Activated CD4-positive, alpha-beta T cell treated with anti-CD3 and anti-CD28 coated beads, Interleukin-10, Interleukin-2, amounts not matched to agents 100 ng/mL and 50 ng/mL, durations not matched to agents 16 hours and 8 hours (primary cell): Measurements from ENCODE around the gene ROBO1.

ENCODE experiments used
- DNase-seq: peaks from one replicate; pipeline ENCODE4 v3.0.0-alpha.2; 2020

ROBO1 gene

GRCh38 chr3:79436387-79436786, 331.4 kb downstream of the ROBO1 start:
- no peak for DNase-seq

- DNase-seq: no peak
Measured at GRCh38 chr3:79427081-79427480, 340.7 kb downstream of the ROBO1 start.

- no peak for DNase-seq
Measured at GRCh38 chr3:79424811-79425210, 343.0 kb downstream of the ROBO1 start.

GRCh38 chr3:79423417-79423816, 344.4 kb downstream of the ROBO1 start:
- DNase-seq: no peak

- DNase-seq: no peak
Measured at GRCh38 chr3:79421273-79421672, 346.5 kb downstream of the ROBO1 start.

GRCh38 chr3:79418855-79419621, 348.8 kb downstream of the ROBO1 start:
- no peak for DNase-seq

GRCh38 chr3:79415356-79415755, 352.4 kb downstream of the ROBO1 start:
- DNase-seq: no peak

- DNase-seq: no peak
Measured at GRCh38 chr3:79414806-79415205, 353.0 kb downstream of the ROBO1 start.

- DNase-seq: no peak
Measured at GRCh38 chr3:79414035-79414434, 353.8 kb downstream of the ROBO1 start.

- DNase-seq: no peak
Measured at GRCh38 chr3:79412537-79412936, 355.3 kb downstream of the ROBO1 start.

- DNase-seq: no peak
Measured at GRCh38 chr3:79410617-79411016, 357.2 kb downstream of the ROBO1 start.

GRCh38 chr3:79410136-79410535, 357.7 kb downstream of the ROBO1 start:
- DNase-seq: no peak

- no peak for DNase-seq
Measured at GRCh38 chr3:79406175-79406574, 361.6 kb downstream of the ROBO1 start.

GRCh38 chr3:79405183-79405582, 362.6 kb downstream of the ROBO1 start:
- no peak for DNase-seq

GRCh38 chr3:79396595-79396994, 371.2 kb downstream of the ROBO1 start:
- no peak for DNase-seq

- DNase-seq: no peak
Measured at GRCh38 chr3:79392479-79392878, 375.3 kb downstream of the ROBO1 start.

- no peak for DNase-seq
Measured at GRCh38 chr3:79390352-79390751, 377.4 kb downstream of the ROBO1 start.

GRCh38 chr3:79385211-79385610, 382.6 kb downstream of the ROBO1 start:
- DNase-seq: no peak

- DNase-seq: no peak
Measured at GRCh38 chr3:79383402-79384012, 384.3 kb downstream of the ROBO1 start.

GRCh38 chr3:79380581-79380980, 387.2 kb downstream of the ROBO1 start:
- DNase-seq: no peak

- no peak for DNase-seq
Measured at GRCh38 chr3:79378064-79378463, 389.7 kb downstream of the ROBO1 start.

GRCh38 chr3:79369306-79369705, 398.5 kb downstream of the ROBO1 start:
- no peak for DNase-seq

GRCh38 chr3:79368403-79368802, 399.4 kb downstream of the ROBO1 start:
- no peak for DNase-seq

GRCh38 chr3:79367803-79368202, 400.0 kb downstream of the ROBO1 start:
- no peak for DNase-seq

GRCh38 chr3:79367066-79367465, 400.7 kb downstream of the ROBO1 start:
- no peak for DNase-seq
